HG02840 (cell line): ENCODE data around the gene ENOX1.
"Not testable (repeated sequence)": the region's sequence is repeated elsewhere in the genome, so short reads cannot be mapped to it uniquely, and the experiment has no call there.

Source experiments
- ATAC-seq: cut with Tn5 transposase; IDR thresholded peaks from one replicate; pipeline ENCODE4 v1.9.1; 2021; ENCODE audit warnings: mild to moderate bottlenecking, moderate library complexity, moderate number of reproducible peaks; ENCODE audit not compliant: unreplicated experiment, low FRiP score

ENOX1 gene

DNA sequence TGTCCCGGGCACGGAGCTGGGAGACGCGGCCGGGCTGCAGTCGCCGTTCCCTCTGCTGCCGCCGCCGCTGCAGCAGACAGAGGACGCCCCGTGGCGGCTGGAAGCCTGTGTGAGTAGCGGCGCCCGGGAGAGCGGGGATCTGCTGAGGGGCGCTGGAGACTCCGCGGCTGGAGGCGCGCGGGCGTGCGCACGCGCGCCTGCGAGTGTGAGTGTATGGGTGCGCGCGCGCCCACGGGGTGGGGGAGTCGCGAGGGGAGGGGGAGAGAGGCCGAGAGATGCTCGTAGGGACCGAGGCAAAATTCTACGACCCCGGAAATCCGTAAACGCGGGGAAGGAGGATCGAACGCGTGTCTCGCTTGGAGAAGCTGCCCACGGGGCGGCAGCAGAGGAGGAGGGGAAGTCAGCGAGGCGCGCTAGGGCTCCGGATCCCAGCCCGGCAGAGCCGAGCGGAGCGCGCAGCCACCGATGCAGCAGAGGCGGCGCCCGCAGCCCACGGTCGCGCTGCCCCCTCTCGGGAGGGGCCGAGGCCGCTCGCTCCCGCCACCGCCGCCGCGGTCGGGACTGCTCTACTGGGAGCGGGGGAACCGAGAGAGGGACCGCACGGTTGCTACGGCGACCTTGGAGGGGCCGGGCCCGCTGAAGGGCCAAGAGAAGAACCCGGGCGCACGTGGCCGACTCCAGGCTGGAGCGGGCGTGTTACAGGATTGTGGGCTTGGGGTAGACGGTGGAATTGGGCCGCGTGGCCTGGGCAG, at the start of gene ENOX1:
Gene ENOX1 (minus strand): TSS at position 207 of the 752 bp plus-strand sequence.
- ATAC-seq: no peak

DNA sequence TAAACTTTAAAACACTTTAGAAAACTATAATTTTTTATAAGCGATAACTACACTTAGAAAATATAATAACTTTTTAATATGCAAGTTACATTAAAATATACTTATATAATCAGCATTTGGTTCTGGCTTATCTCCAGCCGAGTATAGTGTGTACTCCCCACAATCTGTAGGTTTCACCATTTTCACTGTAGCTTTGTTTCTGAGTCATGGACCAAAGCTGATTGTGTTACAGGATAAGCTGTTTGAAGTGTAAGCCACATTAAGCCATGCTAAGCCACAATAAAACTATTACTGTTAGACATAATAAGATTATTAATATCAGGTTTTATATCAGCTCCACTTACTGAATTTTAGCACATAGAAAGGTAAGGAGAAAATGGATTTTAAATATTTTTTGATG, 48.9 kb upstream of the ENOX1 start:
- ATAC-seq: no peak

DNA sequence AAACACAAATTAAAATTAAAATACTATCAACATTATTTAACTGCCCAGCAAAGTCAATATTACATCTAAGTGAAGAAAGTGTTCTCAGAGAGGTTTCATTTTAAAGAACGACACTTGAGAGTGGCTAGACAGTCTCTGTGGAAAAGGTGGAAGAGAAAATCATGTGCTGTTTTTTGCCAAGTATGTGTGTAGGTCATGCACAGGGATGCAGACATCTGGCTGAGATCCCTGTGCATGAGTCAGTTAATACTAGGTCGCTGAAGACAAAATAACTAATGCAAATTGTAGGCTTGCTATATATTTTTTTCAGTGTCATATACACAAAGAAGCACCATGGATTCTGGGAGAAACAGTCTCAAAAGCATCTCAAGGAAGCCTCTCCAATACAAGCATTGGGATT, 44.3 kb upstream of the ENOX1 start:
- no peak for ATAC-seq

DNA sequence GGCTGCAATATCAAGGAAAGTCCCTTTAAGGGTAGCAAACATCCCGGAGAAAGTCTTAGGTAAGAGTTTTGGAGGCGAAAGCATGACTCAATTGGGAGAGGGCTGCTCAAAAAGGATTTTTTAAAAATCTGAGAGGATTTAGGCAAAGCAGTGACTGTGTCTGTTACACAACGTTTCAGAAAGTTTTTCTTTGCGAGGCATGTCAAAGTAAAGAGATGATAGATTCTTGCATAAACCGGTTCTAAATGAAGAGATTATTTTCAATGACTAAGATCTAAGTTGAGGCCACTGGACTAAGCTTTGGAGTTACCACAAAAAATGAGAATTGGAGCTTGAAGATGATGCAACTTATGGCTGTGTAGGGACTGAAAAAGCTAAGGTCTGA, 43.7 kb upstream of the ENOX1 start:
- ATAC-seq: no peak

DNA sequence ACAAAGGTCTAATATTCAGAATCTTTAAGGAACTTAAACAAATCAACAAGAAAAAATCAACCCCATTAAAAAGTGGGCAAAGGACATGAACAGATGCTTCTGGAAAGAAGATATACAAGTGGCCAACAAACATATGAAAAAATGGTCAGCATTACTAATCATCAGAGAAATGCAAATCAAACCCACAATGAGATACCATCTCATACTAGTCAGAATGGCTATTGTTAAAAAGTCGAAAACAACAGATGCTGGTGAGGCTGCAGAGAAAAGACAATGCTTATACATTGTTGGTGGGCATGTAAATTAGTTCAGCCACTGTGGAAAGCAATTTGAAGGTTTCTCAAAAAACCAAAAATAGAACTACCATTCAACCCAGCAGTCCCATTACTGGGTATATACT, 37.9 kb upstream of the ENOX1 start:
- not testable (repeated sequence) for ATAC-seq

DNA sequence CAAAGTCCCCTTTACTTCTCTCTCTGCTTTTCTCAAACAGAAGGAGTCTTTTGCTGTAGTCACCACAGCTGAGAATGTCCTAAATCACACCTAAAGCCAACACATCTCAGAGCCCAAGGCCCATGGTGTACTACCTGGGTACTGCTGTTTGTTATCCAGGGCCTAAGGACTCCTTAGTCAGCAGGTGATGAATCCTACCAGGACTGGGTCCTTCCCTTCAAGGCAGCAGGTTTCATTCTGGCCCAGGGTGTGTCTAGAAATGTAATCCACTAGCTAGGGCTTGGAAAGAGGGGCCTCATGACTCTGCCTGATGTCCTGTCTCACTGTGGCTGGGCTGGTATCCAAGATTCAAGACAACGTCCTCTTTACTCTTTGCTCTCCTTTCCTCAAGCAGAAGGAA, 36.2 kb upstream of the ENOX1 start:
- ATAC-seq: no peak

DNA sequence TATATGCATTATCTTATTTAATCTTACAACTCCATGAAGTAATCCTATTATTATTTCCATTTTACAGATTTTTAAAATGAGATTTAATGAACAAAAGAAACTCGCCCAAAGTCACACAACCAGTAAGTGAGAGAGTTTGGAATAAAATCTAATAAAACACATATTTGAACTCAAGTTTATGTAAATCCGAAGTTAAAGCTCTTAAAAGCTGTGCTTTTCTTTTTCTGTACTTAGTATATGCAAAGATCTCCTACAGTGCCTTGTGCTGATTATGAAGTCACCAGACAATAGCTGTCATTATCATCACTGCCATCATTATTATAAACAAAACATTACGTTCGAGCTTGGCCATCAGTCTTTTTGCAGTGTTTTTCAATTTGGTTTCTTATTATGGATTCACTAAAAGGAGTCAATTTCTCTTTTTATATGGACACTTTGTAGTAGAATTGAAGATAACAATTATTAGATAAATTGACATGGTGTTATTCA, 29.7 kb upstream of the ENOX1 start:
- ATAC-seq: no peak

DNA sequence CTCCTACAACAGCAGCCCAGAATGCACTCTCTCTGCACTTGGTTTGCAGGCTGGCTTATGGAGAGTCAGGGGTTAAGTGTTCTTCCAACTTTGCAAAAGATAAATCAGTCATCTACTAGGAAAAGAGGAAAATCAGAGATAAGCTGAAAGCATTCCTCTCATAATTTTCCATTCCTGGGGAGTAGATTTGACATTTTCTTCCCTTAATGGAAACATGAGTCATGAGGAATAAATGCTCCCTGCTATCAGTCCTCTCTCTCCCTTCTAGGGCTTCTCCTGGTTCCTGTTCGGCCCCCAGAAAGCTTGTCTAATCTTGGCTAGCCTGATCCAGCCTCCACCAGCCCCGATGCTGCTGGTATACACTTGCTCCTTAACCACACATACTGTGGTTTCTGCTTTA, 28.4 kb upstream of the ENOX1 start:
- ATAC-seq: no peak

DNA sequence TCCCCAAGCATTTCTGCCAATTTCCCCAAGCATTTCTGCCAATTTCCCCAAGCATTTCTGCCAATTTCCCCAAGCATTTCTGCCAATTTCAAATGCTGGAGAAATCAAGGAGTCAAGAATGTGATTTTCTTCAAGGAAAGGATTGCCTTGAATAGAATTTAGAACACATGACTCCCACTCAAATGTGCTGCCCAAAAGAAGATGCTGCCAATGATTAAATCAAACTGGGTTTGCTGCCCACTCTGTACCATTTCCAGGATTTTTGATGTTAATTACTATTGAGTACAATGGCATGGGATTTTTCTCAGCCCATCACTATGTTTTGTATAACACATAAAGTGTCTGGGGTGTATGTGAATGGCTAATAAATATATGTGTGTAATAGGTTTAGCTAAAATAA, 21.9 kb upstream of the ENOX1 start:
- no peak for ATAC-seq

DNA sequence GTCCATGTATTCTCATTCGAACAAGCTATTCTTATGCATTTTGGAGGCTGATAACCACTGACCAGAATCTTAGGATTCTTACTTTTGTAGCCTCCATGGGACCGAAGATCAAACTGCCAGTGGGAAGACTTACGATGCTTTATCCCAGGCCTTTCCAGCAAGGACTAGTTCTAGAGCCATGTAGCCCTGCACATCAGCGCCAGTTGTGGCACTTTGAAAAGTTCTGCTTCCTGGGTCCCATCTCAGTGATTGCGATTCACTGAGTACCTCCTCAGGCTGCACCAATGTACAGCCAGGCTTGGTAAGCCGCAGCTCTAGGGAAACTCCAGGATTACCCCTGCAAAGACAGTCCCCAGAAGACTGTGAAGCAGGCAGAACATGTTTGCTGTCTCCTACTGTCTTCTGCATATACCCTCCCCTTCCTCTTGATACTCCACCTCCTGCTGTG, 18.9 kb upstream of the ENOX1 start:
- ATAC-seq: no peak

DNA sequence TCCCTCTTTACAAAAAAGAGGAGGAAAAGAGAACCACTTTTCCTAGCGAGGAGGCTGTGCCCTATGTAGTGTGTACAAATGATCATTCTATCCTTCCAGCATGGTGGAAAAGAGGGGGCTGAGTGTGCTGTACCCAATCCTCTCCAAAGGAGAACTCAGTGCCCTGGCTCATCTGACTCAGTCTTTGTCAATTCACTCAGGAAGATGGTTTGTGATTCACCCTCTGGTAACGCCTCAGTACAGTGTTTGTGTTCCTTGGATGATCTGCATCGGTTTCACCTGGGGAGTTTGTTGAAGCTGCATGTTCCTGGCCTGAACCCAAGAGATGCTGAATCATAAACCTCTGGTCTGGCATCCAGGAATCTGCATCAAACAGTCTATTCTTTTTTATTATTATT, 18.3 kb upstream of the ENOX1 start:
- ATAC-seq: no peak

DNA sequence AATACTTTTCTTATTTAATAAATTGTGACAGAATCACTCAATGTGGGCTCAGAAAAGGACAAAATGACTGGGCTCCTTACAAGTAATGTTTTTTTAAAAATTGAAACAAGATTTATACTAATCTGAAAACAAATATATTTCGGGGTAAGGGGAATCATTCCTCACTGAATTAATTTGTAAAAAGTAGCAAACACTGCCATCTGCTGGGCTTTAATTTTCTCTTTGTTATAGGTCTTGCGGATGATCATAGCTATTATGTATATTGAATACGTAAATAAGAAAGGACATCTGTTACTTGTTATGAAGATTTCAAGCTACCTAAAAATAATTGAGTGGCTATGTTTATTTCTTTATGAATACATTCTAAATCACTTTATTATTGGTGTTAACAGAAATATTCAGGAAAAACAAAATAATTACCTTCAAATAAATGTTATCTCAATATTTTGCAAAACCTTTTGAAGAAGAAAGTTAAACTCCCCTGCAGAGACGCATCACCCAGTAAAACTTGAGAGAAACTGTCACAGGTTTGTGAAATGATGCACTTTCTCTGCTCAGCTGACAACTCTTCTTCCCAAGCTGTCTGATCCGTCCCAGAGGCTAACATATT, 17.8 kb upstream of the ENOX1 start:
- ATAC-seq: no peak

DNA sequence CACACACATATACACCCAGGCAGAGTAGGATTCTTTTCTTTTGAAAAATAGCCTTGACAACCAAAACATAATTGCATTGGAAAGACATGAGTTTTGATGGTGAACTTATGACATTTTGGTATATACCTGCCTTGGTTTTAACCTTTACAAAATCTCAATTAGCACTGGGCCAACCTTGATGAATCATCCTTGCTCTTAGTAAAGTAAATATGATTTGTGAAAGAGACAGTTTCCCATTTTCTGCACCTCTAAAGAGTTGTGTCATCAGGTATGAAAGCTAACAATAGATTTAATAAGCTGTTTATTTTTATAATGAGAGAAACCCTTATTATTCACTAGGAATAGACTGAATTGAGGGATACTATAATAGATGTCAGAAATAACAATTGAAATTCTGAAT, 15.7 kb upstream of the ENOX1 start:
- ATAC-seq: no peak

DNA sequence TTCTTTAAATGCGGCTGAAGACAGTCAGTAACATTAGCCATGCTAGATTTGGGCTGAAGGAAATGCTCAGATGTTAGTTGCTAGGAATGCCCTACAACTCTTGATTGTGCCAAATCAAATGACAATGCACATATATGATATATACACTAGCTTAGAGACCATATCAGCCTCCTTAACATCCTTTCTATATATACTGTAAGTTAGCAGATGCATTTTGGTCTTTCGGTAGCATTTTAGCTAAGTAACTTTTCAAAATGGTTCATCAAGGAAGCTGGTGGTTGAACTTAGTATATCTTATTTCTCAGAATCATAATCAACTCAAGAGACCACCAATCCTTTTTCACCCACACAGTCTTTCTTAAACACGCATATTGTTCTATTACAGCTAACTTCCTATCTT, 14.1 kb upstream of the ENOX1 start:
- no peak for ATAC-seq

DNA sequence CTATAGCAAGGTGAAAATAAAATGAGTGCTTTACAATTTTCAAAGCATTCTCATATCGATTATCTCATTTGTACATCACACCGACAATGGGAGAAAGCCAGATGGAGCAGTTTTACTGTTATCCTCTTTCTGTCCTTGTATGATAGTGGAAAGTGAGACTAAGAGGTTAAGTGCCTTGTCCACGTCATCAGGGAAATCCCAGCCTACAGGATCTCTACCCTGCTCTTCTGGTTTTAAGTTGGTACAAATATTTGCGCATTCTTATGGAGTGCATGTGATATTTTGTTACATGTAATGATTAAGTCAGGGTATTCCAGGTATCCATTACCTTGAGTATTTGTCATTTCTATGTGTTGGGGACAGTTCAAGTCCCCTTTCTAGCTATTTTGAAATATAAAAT, 12.4 kb upstream of the ENOX1 start:
- no peak for ATAC-seq

DNA sequence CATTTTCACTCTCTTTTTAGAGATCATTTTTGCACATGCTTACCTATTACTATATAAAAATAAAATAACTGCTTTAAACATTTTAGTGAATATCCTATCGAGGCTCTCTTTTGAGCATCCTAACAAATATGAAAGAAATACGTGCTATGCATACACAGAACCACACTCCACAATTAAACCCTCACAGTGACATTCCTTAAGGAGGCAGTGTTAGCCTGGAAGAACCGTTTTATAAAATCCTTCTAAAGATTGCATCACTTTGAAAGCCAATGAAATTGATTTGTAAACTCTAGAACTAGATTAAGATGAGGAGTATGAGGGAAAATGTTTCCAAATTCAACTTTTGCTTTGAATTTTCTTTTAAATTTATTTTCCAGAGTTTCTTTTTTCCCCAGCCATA, 11.1 kb upstream of the ENOX1 start:
- no peak for ATAC-seq

DNA sequence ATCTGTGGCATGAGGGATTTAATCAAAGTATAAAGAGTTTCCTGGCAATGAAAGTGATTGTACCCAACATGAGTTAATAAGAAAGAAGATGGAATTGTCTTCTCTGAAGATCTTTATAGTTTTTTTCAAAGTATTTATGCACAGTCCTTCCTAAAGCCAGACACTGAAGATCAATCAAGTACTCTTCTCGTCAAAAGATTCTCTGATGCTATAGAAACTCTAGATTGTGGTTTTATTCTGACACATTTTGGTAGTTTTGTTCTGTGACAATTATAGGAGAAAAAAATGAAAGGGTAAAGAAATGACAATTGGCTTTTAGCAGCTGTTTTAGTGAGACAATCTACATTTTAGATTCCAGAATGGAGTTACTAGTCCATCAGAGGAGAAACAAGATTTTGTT, 10.4 kb upstream of the ENOX1 start:
- ATAC-seq: no peak

DNA sequence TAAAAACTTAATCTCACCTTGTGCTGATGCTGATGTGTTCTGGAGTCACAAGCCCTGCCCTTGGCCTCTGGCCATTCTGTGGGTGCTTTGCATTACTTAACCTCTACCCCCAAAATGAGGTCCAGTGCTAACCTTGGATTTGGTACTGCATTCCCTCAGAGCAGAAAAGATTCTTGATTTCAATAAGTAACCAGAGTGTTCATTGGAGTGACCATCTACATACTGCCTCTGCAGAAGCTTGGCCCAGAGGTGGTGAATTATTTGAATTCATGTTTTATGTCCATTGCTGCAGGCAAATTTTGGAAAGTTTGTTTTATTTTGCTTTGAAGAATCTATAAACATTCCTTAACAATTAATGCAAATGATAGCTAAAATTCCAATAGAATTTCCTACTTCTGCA, 7.6 kb upstream of the ENOX1 start:
- ATAC-seq: no peak

DNA sequence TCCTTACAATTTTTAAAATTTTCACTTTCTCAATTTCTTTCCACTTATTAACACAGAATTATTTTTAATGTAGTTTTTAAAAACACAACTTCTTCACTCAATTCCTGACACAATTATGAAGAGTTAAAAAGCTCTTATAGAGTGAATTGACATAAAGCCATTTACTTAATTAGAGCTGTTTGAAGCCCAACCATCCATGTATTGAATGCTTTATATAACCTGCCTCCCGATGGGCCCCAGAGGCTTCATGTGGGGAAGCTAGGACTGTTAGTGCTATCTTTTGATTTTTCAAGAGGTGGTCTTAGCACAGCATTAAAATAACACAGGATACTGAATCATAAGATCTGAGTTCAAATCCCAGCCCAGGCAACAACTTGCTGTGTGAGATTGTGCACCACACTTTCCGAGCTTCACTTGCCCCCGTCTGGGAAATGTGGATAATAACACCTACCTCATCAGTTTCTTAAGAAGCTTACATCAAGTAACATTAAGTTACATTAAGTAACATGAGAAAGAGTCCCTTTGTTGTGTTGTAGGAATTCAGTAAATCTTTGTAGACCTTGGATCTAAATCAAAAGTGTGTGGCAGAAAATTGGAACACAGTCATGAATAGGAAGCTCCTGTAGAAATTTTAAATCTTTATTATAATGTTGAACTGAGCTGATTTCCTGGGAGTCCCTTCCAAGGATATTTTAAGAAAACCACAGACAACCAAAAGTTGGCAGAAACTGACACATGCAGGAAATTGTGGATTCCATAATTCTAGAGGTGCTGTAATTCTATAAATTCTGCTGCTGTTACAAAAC, 5.5 kb upstream of the ENOX1 start:
- ATAC-seq: no peak

DNA sequence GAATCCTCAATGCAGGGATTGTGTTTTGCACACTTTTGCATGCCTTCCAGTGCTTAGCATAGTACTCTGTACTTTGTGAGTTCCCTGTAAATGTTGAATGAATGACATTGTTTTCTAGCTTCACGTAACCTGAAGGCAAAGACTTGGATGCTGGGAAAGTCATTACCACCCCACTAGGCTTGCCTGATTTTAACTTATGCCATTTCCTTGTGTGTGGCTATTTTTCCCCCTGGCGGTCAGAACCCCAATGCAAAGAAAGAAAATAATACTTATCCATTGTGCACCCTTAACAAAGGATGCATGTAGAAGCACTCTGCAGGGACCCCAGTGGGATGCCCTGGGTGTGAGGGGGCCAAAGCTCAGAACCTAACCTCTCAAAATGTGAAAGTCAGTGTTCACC, 1.2 kb upstream of the ENOX1 start:
- no peak for ATAC-seq

DNA sequence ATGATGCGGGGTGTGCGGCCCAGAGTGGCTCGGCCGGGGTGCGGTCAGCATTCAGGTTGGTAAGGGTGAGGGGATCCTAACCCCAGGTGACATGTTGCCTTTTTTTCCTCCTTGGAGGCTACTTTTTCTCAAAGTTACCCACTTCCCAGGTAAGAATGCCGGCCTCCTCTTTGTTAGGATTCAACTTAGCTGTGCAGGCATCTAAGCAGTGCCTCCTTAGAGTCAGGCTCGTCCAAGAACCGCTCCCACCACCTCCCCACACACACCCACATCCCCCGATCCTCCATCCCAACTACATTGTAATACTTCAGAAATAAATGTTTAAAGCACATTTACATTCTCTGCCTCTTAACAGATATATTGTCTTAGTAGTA, 733 bp upstream of the ENOX1 start:
- ATAC-seq: no peak

DNA sequence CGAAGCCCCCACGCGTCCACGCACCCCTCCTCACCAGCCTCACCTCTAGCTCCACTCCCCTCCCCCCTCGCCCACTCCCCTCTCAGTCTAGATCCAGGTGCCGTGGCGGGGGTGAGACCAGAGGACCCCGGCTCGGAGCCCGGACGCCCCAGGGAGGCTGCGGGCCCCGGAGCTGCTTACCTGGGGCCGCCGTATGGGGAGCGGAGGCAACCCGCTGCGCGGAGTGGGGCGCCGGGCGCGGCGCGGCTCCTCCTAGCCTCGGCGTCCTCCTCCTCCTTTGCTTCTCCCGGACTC, 353 bp downstream of the ENOX1 start:
- ATAC-seq: no peak
